ENCODE results near the gene ADORA2A. TPM values are rescaled to one million over a fixed set of nuclear protein-coding genes. Genes with fewer than 3 reads are reported as not detected.

Gene ADORA2A
- total and polyA plus RNA-seq, 2 of the 13 experiments (the other 11 are each of a cell fraction or from before 2014, with no cell fraction given) = 3.3 to 5.0 TPM

- ChIA-PET POLR2A (no interaction called here), CTCF (ENCODE audit: low intra/inter-chr PET ratio, low total read pairs) (no interaction called here)
- 83% methylated on average over 3 of the region's 3 CpGs for WGBS (ENCODE audit: low lambda C conversion rate)
- Histone ChIP-seq H3K36me3 (replicated peaks in 1 of 2; ENCODE audit: control insufficient read depth in 1 of 2, insufficient read depth in 2 of 2, low read length in 2 of 2) (no peaks in the 10 kb centered on the region; a peak in 1 of 5 replicates), H3K27me3 (ENCODE audit: control insufficient read depth in 1 of 2, insufficient read depth in 2 of 2, low read length in 2 of 2) (no peaks in the 10 kb centered on the region), H4K20me1 (ENCODE audit: insufficient read depth, low read length) (no peaks in the 10 kb centered on the region), H3K27ac (ENCODE audit: extremely low read length, insufficient read depth, low read length) (no peak overlapping the region), H3K79me2 (ENCODE audit: insufficient read depth, low read length) (no peaks in the 10 kb centered on the region), H2AFZ (ENCODE audit: low read length) (no peak overlapping the region), H3K4me1 (ENCODE audit: insufficient read depth, low read length) (peaks cover 13% of the 10 kb centered on the region), H3K9ac (ENCODE audit: insufficient read depth, low read depth, low read length) (no peak overlapping the region), H3K4me3 (replicated peaks in 1 of 3; ENCODE audit: insufficient read depth in 1 of 3, low read depth in 2 of 3, low read length in 3 of 3) (no peak overlapping the region), H3K9me3 (ENCODE audit: low read length) (no peaks in the 10 kb centered on the region), H3K4me2 (ENCODE audit: low read depth, low read length) (no peak overlapping the region)
- no peak for FAIRE-seq
- intact Hi-C loops (cut with micrococcal nuclease; ENCODE audit: unreplicated experiment) = no loop called here
- in situ Hi-C loops (cut with HindIII; ENCODE audit: extremely low pct_ligation_motif_present, low pct_unique_long_range_greater_than_20kb) = no loop called here
- ATAC-seq = no peak
- DNase-seq (ENCODE audit: low spot score) = no peak
- BruUV-seq (replicated peaks) = no TSS peak
- TF ChIP-seq SALL1 (CRISPR knock-in tag; IDR thresholded peaks at IDR 0.05) (no peak), MYNN (CRISPR knock-in tag; IDR thresholded peaks at IDR 0.05; ENCODE audit: low read depth) (no peak), SNAPC5 (CRISPR knock-in tag; IDR thresholded peaks at IDR 0.05; ENCODE audit: borderline replicate concordance) (no peak), ZNF138 (CRISPR knock-in tag; IDR thresholded peaks at IDR 0.05; ENCODE audit: low read depth) (no peak), KDM1A (CRISPR knock-in tag; IDR thresholded peaks at IDR 0.05) (no peak), IRF9 (CRISPR knock-in tag; IDR thresholded peaks at IDR 0.05; ENCODE audit: borderline replicate concordance) (no peak), GTF2F1 (IDR thresholded peaks at IDR 0.05; ENCODE audit: low read length) (no peak), ZNF225 (CRISPR knock-in tag; IDR thresholded peaks at IDR 0.05) (no peak)
- TF ChIP-seq, protein P1, sequence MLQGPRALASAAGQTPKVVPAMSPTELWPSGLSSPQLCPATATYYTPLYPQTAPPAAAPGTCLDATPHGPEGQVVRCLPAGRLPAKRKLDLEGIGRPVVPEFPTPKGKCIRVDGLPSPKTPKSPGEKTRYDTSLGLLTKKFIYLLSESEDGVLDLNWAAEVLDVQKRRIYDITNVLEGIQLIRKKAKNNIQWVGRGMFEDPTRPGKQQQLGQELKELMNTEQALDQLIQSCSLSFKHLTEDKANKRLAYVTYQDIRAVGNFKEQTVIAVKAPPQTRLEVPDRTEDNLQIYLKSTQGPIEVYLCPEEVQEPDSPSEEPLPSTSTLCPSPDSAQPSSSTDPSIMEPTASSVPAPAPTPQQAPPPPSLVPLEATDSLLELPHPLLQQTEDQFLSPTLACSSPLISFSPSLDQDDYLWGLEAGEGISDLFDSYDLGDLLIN (CRISPR knock-in tag; IDR thresholded peaks at IDR 0.05; ENCODE audit: borderline replicate concordance) = no peak
- TF ChIP-seq, protein P2, sequence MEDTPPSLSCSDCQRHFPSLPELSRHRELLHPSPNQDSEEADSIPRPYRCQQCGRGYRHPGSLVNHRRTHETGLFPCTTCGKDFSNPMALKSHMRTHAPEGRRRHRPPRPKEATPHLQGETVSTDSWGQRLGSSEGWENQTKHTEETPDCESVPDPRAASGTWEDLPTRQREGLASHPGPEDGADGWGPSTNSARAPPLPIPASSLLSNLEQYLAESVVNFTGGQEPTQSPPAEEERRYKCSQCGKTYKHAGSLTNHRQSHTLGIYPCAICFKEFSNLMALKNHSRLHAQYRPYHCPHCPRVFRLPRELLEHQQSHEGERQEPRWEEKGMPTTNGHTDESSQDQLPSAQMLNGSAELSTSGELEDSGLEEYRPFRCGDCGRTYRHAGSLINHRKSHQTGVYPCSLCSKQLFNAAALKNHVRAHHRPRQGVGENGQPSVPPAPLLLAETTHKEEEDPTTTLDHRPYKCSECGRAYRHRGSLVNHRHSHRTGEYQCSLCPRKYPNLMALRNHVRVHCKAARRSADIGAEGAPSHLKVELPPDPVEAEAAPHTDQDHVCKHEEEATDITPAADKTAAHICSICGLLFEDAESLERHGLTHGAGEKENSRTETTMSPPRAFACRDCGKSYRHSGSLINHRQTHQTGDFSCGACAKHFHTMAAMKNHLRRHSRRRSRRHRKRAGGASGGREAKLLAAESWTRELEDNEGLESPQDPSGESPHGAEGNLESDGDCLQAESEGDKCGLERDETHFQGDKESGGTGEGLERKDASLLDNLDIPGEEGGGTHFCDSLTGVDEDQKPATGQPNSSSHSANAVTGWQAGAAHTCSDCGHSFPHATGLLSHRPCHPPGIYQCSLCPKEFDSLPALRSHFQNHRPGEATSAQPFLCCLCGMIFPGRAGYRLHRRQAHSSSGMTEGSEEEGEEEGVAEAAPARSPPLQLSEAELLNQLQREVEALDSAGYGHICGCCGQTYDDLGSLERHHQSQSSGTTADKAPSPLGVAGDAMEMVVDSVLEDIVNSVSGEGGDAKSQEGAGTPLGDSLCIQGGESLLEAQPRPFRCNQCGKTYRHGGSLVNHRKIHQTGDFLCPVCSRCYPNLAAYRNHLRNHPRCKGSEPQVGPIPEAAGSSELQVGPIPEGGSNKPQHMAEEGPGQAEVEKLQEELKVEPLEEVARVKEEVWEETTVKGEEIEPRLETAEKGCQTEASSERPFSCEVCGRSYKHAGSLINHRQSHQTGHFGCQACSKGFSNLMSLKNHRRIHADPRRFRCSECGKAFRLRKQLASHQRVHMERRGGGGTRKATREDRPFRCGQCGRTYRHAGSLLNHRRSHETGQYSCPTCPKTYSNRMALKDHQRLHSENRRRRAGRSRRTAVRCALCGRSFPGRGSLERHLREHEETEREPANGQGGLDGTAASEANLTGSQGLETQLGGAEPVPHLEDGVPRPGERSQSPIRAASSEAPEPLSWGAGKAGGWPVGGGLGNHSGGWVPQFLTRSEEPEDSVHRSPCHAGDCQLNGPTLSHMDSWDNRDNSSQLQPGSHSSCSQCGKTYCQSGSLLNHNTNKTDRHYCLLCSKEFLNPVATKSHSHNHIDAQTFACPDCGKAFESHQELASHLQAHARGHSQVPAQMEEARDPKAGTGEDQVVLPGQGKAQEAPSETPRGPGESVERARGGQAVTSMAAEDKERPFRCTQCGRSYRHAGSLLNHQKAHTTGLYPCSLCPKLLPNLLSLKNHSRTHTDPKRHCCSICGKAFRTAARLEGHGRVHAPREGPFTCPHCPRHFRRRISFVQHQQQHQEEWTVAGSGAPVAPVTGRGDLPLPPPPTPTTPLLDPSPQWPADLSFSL (CRISPR knock-in tag; IDR thresholded peaks at IDR 0.05) = no peak
- TF ChIP-seq, protein P3, sequence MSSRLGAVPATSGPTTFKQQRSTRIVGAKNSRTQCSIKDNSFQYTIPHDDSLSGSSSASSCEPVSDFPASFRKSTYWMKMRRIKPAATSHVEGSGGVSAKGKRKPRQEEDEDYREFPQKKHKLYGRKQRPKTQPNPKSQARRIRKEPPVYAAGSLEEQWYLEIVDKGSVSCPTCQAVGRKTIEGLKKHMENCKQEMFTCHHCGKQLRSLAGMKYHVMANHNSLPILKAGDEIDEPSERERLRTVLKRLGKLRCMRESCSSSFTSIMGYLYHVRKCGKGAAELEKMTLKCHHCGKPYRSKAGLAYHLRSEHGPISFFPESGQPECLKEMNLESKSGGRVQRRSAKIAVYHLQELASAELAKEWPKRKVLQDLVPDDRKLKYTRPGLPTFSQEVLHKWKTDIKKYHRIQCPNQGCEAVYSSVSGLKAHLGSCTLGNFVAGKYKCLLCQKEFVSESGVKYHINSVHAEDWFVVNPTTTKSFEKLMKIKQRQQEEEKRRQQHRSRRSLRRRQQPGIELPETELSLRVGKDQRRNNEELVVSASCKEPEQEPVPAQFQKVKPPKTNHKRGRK (CRISPR knock-in tag; IDR thresholded peaks at IDR 0.05) = no peak
Measured at GRCh38 chr22:24436553-24436952, 9.2 kb downstream of the ADORA2A start.

Measured in HepG2 (cell line).